HepG2 (cell line): ENCODE data around the gene CPT1B. TPM values are rescaled to one million over a fixed set of nuclear protein-coding genes. Genes with fewer than 3 reads are reported as not detected.

ENCODE experiments used
- ATF1 ChIP-seq: IDR thresholded peaks from 2 replicates; pipeline ENCODE4 v1.6.1; 2016; ENCODE audit warnings: mild to moderate bottlenecking, control low read depth
- ATF7 ChIP-seq, 2 experiments: fragments of 450-650 bp in 1 of 2; sonication (generic) in 1 of 2; formaldehyde crosslinking in 1 of 2; IDR thresholded peaks; 2 replicates each; pipeline versions ENCODE4 v1.4.0 to v1.6.1; 2016 to 2020; ENCODE audit warnings: antibody characterized with exemption in 1 of 2, mild to moderate bottlenecking in 1 of 2, missing genetic modification reagents in 1 of 2
- CBFB ChIP-seq: sonication (generic); formaldehyde crosslinking; IDR thresholded peaks from 2 replicates; pipeline ENCODE4 v1.4.0; 2020; ENCODE audit warnings: missing genetic modification reagents
- CENPBD1 ChIP-seq: sonication (generic); formaldehyde crosslinking; IDR thresholded peaks from 2 replicates; pipeline ENCODE4 v1.8.0; 2022; ENCODE audit warnings: missing genetic modification reagents, low read depth, mild to moderate bottlenecking, borderline replicate concordance
- HHEX ChIP-seq: IDR thresholded peaks from 2 replicates; pipeline ENCODE4 v1.6.1; 2016; ENCODE audit warnings: control low read depth
- HNF1B ChIP-seq: sonication (generic); formaldehyde crosslinking; IDR thresholded peaks from 2 replicates; pipeline ENCODE4 v1.5.1; 2020; ENCODE audit warnings: mild to moderate bottlenecking, moderate library complexity, missing genetic modification reagents
- KDM6A ChIP-seq: IDR thresholded peaks from 2 replicates; pipeline ENCODE4 v1.6.1; 2016; ENCODE audit warnings: low read depth
- MEF2D ChIP-seq: sonication (generic); formaldehyde crosslinking; IDR thresholded peaks from 2 replicates; pipeline ENCODE4 v1.5.1; 2020; ENCODE audit warnings: mild to moderate bottlenecking, missing genetic modification reagents
- NR2F2 ChIP-seq: IDR thresholded peaks from 2 replicates; pipeline ENCODE4 v1.6.1; 2012; ENCODE audit warnings: low read depth, inconsistent platforms, borderline replicate concordance
- POGK ChIP-seq: sonication (generic); formaldehyde crosslinking; conservative IDR thresholded peaks from 2 replicates; pipeline ENCODE4 v1.8.0; 2022; ENCODE audit warnings: mild to moderate bottlenecking, moderate library complexity, missing genetic modification reagents
- RXRB ChIP-seq: IDR thresholded peaks from 2 replicates; pipeline ENCODE4 v1.6.1; 2016; ENCODE audit warnings: borderline replicate concordance, missing genetic modification reagents, missing compliant biosample characterization
- ZGPAT ChIP-seq: IDR thresholded peaks from 2 replicates; pipeline ENCODE4 v1.6.1; 2016; ENCODE audit warnings: mild to moderate bottlenecking
- ZNF274 ChIP-seq: sonication (generic); formaldehyde crosslinking; IDR thresholded peaks from 2 replicates; pipeline ENCODE4 v1.5.1; 2020; ENCODE audit warnings: mild to moderate bottlenecking, missing genetic modification reagents
- ZNF292 ChIP-seq: sonication (generic); formaldehyde crosslinking; IDR thresholded peaks from 2 replicates; pipeline ENCODE4 v1.8.1; 2022; ENCODE audit warnings: mild to moderate bottlenecking, low read depth, missing genetic modification reagents, borderline replicate concordance
- ZNF407 ChIP-seq: sonication (generic); formaldehyde crosslinking; IDR thresholded peaks from one replicate; pipeline ENCODE4 v1.5.1; 2020; ENCODE audit warnings: mild to moderate bottlenecking, missing genetic modification reagents; ENCODE audit errors: not compliant biosample characterization
- ZNF781 ChIP-seq: sonication (generic); formaldehyde crosslinking; IDR thresholded peaks from 2 replicates; pipeline ENCODE4 v1.5.1; 2020; ENCODE audit warnings: borderline replicate concordance, mild to moderate bottlenecking, missing genetic modification reagents; ENCODE audit errors: not compliant biosample characterization
- polyA plus RNA-seq, 8 experiments: library from polyadenylated mRNA; depleted of rRNA in 3 of 8; stranded (reverse) in 7 of 8; unstranded in 1 of 8; fragments of >200 nt; fragmentation: Illumina TruSeq in 4 of 8; extraction: Trizol in 4 of 8; gene quantifications; 2 replicates each; pipeline versions ENCODE4 v1.2.1 to v1.2.3, GENCODE V29; 2011 to 2016; ENCODE audit warnings: low read depth in 4 of 8, missing spikeins in 1 of 8, mixed read lengths in 1 of 8; ENCODE audit not compliant: insufficient read depth in 1 of 8
- total RNA-seq, 5 experiments: library from RNA; depleted of rRNA; stranded (reverse); fragments of >200 nt; fragmentation: Illumina TruSeq; extraction: Trizol; gene quantifications; 2 replicates each; pipeline ENCODE4 v1.2.3, GENCODE V29; 2016; ENCODE audit warnings: low read depth in 1 of 5

CPT1B gene
- total and polyA plus RNA-seq, 2 of the 13 experiments (the other 11 are each of a cell fraction or from before 2014, with no cell fraction given), result 9.2 to 19.5 TPM

- TF ChIP-seq ZNF407 (CRISPR knock-in tag) (no peak), ZNF781 (CRISPR knock-in tag) (no peak), HNF1B (CRISPR knock-in tag) (no peak), CENPBD1 (no peak), HHEX (CRISPR knock-in tag) (no peak), KDM6A (CRISPR knock-in tag) (no peak), NR2F2 (no peak; the same call in 1 of the 2 replicates), ZNF292 (CRISPR knock-in tag) (0 out of 2 replicates have a peak, but pooled peaks have one; percentile 18), ATF7 (IDR thresholded peaks at IDR 0.05) (no peak), ATF7 (CRISPR knock-in tag; IDR thresholded peaks at IDR 0.05) (no peak), ZNF274 (CRISPR knock-in tag) (no peak), RXRB (CRISPR knock-in tag) (no peak), MEF2D (peak; percentile 33; the same call in 1 of the 2 replicates), CBFB (CRISPR knock-in tag) (no peak), POGK (CRISPR knock-in tag) (0 out of 2 replicates have a peak, but pooled peaks have one; percentile 18), ATF1 (CRISPR knock-in tag) (no peak), ZGPAT (CRISPR knock-in tag) (no peak)
These were observed 48.8 kb downstream of the CPT1B start (continued) for GRCh38 chr22:50529416-50529896.
